GM18526 (cell line): ENCODE results near the gene LMBR1L.

Experiments
- POLR2A ChIP-seq: IDR thresholded peaks from 3 replicates; pipeline ENCODE4 v1.6.1; 2011; ENCODE audit not compliant: insufficient read length; ENCODE audit errors: extremely low read depth

The LMBR1L gene, protein sequence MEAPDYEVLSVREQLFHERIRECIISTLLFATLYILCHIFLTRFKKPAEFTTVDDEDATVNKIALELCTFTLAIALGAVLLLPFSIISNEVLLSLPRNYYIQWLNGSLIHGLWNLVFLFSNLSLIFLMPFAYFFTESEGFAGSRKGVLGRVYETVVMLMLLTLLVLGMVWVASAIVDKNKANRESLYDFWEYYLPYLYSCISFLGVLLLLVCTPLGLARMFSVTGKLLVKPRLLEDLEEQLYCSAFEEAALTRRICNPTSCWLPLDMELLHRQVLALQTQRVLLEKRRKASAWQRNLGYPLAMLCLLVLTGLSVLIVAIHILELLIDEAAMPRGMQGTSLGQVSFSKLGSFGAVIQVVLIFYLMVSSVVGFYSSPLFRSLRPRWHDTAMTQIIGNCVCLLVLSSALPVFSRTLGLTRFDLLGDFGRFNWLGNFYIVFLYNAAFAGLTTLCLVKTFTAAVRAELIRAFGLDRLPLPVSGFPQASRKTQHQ

DNA sequence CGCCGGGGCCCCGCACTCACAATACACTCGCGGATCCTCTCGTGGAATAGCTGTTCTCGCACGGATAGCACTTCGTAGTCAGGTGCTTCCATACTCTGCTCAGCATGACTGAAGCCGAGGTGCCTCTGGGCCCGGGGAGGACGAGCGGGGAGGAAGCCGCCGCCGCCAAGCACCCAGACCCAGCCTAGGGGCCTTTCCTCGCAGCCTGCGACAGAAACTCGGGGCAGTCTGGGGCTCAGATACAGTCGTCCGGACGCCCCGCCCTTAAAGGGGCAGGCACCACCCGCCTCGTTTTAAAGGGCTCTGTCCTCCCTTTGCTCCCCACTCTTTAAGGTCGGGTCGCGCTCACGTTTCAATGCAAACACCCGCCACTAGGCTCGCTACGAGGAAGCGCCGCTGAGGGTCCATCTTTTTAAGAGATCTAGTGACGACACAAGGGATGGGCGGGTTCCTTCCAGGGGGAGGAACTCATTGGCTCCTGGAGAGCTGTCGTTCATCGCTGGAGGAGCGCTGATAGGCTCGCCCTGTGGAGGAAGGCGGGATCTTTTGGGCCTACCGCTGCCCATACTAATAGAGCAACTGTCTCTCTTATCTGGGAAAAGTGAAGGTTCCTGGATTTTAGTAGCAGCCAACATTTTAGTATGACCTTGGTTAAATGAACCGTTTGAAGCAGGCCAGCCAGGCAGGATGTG, at the start of gene LMBR1L:
TSS of gene LMBR1L (minus strand) at position 384 of the 692 bp plus-strand sequence. CDS start at position 92, 292 bp downstream.
- TF ChIP-seq POLR2A, result peak; percentile 74

DNA sequence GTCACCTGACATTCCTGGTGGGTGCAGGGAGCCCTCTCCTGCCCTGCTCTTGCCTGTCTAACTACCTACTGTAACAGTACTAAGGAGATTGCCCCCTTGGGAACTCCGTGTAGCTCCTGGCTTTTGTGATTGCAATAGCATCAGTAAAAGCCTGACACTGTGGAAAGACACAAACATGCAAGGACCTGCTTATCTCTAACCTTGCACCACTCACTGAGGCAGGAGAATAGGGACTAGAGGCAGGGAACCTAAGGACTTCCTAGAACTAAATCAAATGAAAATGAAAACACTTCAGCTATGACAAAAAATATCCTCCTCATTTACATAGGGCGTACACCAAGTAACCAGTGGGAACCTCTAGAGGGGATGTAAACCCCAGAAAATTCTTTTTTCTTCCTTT, 49.8 kb upstream of the LMBR1L start:
- no peak for TF ChIP-seq POLR2A

DNA sequence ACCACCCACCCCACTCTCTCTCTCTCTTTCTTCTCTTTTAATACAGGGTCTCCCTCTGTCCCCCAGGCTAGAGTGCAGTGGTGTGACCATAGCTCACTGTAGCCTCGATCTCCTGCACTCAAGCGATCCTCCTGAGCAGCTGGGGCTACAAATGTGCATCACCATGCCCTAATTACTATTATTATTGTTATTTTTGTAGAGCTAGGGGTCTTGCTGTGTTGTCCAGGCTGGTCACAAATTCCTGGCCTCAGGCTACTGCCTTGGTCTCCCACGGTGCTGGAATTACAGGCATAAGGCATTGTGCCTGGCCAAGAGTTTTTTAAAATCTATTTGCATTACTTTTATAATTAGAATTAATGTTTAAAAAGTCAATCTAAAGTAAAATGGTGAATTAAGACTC, 43.6 kb upstream of the LMBR1L start:
- TF ChIP-seq POLR2A, result no peak

DNA sequence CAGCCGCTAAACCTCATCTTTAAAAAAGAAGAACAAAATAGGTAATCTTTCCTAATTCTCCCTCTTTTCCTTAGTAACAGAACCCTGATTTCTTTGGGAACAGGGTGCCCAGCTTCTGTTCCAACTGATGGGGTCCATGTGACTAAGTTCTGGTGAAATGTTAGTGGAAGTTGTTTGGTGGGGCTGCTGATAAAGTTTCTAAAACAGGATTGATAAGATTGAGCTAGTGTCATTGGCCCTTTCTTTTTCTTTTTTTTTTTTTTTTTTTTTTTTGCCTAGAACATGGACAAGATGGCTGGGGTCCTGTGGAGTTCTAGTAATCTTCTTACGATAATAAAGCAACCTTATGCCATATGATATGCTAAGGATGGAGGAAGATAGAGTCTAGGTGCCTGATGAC, 36.7 kb upstream of the LMBR1L start:
- TF ChIP-seq POLR2A, result no peak

DNA sequence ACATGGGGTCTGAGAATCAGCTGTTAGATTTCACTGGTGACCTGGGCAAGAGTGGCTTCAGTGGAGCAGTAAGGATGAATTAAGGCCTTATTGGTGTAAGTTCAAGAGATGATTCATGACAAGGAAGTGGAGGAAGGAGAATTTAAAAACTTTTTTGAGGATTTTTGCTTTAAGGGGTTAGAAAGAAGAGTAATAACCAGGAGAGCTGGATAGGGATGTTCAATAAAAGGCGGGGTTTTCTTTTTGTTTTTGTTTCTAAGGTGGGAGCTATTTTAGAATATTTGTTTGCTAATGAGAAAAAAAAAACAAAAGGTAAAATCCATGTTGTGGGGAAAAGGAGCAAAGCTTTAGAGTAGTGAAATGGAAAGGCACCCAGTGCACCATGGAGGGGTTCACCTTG, 35.8 kb upstream of the LMBR1L start:
- TF ChIP-seq POLR2A, result no peak

DNA sequence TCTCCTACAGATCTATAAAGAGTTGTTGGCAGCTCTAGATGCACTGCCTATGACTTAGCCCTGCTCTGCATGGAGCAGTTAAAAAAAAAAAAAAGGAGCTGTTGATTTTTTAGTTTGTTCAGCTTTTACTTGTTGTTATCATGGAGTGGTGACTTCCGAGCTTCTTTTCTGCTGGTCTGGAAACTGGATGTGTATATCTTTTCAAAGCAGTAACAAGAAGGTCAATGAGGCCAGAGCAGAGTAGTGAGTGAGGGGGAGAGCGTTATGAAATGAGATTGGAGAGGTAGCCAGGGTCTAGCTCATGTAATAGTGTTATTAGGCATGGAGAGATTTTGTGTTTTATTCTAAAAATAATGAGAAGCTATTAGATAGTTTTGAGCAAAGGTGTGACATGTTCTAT, 33.7 kb upstream of the LMBR1L start:
- TF ChIP-seq POLR2A, result no peak

DNA sequence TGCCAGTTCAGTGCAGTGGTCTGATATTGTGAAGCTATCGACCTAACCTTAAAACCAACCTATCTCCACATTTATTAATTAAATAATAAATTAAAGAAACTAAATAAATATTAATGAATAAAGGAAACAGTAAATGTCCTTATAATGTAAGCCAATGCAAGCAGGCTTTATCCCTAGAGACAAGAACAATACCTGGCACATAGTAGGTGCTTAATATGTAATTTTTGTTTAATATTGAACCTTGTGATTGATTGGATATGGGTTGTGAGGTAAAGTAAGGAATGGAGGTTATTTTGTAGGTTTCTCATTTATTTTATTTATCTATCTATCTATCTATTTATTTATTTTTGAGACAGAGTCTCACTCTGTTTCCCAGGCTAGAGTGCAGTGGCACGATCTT, 28.4 kb upstream of the LMBR1L start:
- no peak for TF ChIP-seq POLR2A

DNA sequence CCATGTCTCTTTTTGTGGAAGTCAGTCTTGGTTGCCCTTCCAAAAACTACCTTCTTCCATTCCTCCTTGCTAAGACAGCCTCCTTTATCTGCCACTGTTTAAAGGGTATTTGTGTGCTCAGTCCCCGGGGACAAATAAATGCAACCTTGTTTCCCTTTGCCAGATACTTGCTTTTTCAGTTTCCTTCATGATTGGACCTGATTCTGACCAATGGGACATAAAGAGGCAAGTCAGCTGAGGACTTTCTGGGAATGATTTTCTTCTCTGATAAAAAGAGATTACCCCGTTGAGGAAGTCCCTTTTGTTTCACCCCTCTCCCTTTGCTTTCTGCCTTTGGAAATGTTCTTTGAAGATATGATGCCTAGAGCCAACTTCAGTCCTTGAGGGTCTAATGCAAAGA, 27.9 kb upstream of the LMBR1L start:
- no peak for TF ChIP-seq POLR2A

DNA sequence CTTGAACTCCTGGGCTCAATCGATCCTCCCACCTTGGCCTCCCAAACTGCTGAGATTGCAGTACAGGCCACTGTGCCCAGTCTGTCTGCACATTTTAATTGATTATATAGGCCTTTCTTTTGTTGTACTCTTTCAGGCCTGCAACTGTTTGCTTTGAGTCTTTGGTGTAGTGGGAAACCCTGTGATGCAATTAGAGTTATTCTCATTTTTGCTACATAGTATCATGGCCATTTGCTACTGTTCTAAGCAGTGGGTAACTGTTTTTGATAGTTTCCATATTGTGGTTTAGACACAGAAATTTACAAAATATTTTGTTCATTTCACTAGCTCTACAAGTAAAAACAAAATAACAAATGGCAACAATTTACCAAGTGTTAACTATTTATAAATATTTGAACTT, 26.8 kb upstream of the LMBR1L start:
- TF ChIP-seq POLR2A, result no peak

DNA sequence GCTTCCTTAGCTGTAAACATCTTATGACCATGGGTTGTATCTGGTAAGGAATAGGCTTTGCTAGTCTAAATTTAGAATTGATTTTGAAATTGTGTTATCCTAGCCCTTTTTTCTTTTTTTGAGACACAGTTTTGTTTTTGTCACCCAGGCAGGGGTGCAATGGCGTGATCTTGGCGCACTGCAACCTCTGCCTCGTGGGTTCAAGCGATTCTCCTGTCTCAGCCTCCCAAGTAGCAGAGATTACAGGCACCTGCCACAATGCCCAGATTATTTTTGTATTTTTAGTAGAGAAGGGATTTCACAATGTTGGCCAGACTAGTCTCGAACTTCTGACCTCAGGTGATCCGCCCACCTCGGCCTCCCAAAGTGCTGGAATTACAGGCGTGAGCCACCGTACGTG, 22.9 kb upstream of the LMBR1L start:
- no peak for TF ChIP-seq POLR2A

DNA sequence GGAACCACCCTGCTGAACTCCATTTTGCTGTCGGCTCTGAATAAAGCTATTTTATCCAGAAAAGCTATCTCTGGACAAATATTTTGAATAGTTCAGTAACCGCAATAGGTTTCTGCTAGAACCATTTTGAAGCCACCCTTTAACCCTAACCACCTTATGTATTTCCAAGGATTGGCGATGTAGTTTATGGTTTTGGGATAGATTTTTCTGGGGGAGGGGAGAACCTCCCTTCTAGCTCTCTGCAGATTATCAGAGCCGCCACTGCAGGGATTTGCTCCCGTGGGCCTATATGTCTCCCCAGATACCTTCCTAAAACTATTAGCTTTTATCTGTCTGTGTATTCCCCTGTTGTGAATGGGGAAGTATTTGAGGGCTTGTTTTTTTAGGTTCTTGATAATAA, 22.4 kb upstream of the LMBR1L start:
- no peak for TF ChIP-seq POLR2A

DNA sequence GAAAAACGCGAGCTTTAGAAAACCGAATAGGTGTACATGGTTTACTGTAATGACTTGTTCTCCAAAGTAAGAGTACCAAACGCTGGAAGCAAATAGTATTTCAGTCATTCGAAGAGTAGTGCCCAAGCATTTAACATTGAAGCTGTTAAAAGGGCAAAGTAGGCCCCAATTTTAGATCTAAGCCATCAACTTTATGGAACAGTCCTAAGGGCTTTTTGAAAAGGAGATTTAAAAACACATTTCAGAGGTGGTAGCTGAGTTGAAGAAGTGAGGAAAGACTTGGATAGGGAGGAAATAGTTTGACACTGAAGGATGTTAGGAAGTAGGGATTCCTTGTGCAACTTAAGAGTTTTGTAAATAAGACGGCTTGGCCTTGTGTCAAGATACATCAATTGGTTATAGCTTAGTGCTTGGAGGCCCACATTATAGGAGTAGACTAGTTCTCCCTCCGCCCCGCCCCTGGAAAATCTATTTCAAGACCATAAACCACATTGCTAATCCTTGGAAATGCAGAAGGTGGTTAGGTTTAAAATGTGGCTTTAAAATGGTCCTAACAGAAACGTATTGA, 21.3 kb upstream of the LMBR1L start:
- no peak for TF ChIP-seq POLR2A

DNA sequence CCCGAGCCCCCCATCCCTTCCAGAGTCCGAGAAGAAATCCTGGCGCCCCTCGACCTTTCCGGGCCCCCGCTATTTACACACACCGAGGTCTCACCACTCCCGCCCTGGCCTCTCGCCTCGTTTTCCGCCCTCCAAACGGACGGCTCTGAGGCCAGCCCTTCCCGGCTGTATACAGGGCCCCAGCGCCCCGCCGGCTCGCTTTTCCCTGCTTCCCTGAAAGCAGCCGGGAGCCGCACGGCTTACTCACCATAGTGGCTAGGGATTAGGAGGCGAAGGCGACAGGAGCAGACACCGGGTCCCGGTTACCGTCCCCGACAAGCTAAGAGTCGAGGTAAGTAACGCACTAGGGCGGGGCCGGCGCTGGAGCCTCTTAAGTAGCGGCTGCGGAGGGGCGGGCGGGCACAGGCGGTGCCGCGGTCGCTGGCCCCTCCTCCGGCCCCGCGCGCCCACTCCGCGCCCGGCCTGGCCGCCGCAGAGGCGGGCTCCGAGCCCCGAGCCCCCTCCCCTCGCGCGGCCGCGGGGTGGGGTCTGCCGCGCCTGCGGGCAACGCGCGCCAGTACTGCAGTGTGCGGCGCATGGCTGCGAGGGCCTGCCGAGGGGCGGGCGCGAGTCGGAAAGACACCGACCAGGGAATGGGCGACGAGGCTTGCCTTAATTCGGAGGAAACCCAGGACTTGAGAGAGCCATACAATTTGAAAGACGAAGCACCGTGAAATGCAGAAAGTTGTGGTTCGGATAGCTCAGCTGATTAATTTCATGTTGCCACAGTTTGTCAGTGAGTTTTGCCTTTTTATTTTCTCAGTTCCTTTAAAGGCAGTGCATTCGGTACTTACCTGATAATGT, 20.6 kb upstream of the LMBR1L start, which contains the start of gene TUBA1B:
TSS of gene TUBA1B (minus strand) at position 345 of the 843 bp plus-strand sequence. CDS start at position 250, 95 bp downstream.
- TF ChIP-seq POLR2A, result peak; percentile 99

DNA sequence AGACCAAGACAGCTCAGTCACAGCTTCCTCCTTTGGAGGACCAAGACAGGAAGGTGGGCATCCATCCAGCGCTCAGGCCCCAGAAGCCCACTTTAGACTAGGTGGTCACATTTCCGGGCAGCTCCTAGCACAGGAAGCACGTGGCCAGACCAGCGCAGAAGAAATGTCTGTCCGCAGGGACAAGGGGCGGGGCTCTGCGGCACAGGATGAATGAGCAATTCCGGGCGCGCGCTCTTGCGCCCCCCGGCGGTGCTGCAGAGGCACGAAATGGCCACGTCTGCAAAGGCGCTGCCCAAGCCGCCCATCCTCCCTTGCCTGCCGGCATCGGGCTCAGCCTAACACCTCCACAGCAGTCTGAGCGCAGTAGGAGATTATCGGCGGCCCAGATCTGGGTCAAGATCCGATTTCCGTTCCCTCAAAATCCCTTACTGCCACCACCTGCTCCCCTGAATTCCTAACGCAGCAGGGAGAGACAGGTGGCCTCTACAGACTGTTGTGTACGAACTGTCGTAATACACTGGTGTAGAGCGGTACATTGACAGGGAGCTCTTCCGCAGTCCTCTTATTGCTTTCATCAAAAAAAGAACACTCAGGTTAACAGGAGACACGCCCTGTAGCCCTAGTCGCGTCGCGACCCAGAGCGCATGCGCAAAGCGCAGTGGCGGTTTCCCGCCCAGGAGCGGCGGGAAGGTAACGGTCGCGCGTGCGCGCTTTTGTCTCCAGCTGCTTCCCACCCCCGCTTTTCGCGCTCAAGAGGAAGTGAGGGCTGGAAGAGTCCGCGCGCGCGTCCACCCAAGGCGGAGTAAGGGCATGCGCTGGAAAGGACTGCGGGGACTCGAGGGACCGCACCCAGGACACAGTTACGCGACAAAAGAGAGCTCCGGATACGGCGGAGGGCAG, 19.8 kb upstream of the LMBR1L start:
- TF ChIP-seq POLR2A, result peak; percentile 65
